GM23338 (cell line): ENCODE results near the gene C2orf72.

ENCODE experiments used
- CTCF ChIP-seq, 2 experiments: fragments of 200-600 bp in 1 of 2; sonication (generic) in 1 of 2; conservative IDR thresholded peaks; 2 replicates each; pipeline versions ENCODE4 v1.5.1 to v1.6.1; 2016 to 2017; ENCODE audit warnings: antibody characterized with exemption in 2 of 2, low read depth in 2 of 2, mild to moderate bottlenecking in 2 of 2, moderate library complexity in 1 of 2
- EZH2 ChIP-seq: fragments of 200-600 bp; sonication (generic); IDR thresholded peaks from one replicate; pipeline ENCODE4 v1.8.0; 2017; ENCODE audit warnings: antibody characterized with exemption, mild to moderate bottlenecking, low read depth; ENCODE audit not compliant: unreplicated experiment
- POLR2AphosphoS5 ChIP-seq: IDR thresholded peaks from 2 replicates; pipeline ENCODE4 v1.6.1; 2016; ENCODE audit warnings: antibody characterized with exemption, low read depth
- REST ChIP-seq: IDR thresholded peaks from one replicate; pipeline ENCODE4 v1.6.1; 2018; ENCODE audit warnings: antibody characterized with exemption; ENCODE audit not compliant: unreplicated experiment

GRCh38 chr2:231028889-231029288, 8.4 kb upstream of the C2orf72 start:
- no peak for TF ChIP-seq CTCF (conservative IDR thresholded peaks at IDR 0.05; ENCODE audit: low read depth in 2 of 2)
- TF ChIP-seq EZH2 = no peak
- no peak for TF ChIP-seq POLR2AphosphoS5
- TF ChIP-seq REST = no peak
